HG02642 (cell line): ENCODE measurements around the gene ABCD1.

Experiments
- ATAC-seq: cut with Tn5 transposase; IDR thresholded peaks from one replicate; pipeline ENCODE4 v1.9.1; 2021; ENCODE audit warnings: mild to moderate bottlenecking; ENCODE audit not compliant: unreplicated experiment, poor library complexity

Gene ABCD1

DNA sequence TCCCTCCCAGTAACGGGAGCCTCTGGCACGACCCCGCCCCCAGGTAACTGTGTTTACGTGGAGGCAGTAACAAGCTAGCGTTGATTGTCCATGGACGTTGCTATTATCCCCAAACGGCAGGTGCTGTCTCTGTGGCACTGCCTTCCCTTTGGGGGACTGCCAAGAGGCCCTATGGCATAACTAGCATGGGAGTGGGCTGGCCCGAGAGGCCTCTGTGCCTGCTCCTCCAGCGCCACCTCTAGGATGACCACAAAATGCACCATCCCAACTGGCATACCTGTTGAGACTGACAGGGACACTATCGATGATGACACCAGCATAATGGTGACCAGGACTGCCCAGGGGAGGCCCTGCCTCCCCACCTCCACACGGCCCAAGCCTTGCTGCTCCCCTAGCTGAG, 57.7 kb downstream of the ABCD1 start:
- ATAC-seq: no peak

DNA sequence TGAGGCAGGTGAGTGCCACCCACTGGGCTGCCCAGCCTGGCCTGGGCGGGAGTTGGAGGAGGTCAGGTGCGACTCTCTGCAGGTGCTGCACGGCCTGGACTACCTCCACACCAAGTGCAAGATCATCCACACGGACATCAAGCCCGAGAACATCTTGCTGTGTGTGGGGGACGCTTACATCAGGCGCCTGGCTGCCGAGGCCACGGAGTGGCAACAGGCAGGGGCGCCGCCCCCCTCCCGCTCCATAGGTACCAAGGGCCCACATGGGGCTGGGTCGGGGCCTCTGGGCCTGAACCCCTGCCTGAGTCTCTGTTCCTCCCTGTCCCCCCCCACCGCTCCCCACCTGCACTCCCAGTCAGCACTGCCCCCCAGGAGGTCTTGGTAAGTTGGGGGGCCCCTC, 58.2 kb downstream of the ABCD1 start:
- no peak for ATAC-seq

DNA sequence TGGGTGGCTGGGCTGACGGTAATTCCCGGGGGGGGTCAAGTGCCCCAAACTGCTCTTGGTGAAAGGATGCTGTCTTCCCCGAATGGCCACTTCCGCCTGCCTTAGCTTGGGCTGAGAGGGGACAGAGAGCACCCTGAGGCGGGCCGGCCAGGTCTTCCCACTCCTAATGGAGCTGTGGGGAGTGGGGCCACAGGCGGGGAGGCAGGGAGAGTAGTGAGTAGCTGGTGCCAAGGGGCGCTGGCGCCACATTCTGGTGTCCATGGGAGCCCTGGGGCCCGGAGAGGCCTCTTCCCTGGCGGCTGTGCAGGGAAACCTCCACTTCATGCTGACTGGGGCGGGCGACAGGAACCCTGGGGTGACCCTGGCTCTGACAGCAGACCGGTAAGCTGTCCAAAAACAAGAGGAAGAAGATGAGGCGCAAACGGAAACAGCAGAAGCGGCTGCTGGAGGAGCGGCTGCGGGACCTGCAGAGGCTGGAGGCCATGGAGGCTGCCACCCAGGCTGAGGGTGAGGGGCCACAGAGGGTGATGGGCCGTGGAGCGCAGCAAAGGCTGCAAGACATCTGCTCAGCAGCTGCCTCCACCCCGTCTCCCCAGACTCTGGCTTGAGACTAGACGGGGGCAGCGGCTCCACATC, 58.8 kb downstream of the ABCD1 start:
- ATAC-seq: no peak

DNA sequence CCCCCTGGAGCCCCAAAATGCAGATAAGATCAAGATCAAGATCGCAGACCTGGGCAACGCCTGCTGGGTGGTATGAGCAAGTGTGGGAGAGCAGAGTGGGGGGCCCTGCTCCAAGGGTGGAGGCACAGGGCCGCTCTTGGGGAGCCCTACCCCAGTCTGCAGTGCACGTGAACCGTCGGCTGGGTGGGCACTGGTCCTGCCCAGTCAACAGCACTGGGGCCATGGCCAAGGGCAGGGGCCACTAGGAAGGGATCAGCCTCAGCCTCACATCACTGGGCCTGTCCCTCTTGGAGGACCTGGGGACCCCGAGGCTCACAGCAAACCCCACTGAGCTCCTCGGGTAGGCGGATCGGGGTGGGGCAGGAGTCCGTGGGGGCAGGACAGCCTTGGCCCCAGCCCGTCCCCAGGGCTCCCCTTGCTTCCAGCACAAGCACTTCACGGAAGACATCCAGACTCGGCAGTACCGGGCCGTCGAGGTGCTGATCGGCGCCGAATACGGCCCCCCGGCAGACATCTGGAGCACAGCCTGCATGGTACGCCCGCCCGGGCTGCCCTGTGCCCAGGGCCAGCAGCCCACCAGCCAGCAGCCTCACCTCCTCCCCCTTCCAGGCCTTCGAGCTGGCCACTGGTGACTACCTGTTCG, 59.8 kb downstream of the ABCD1 start:
- no peak for ATAC-seq

DNA sequence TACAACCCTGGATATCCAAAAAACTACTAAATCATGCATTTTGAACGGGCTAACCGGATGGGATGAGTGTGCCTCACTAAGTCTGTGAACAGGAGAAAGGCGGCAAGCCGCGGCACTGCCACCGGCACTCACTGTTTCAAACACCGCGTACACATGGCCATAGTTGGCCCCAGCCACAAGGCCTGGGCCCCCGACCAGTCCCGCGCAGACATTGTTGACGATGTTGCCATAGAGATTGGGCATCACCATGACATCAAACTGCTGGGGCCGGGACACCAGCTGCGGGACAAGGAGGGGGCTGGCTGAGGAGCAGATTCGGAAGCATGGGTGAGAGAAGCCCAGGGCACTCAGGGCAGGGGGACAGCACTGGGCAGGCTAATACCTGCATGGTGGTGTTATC, 62.0 kb downstream of the ABCD1 start:
- no peak for ATAC-seq

DNA sequence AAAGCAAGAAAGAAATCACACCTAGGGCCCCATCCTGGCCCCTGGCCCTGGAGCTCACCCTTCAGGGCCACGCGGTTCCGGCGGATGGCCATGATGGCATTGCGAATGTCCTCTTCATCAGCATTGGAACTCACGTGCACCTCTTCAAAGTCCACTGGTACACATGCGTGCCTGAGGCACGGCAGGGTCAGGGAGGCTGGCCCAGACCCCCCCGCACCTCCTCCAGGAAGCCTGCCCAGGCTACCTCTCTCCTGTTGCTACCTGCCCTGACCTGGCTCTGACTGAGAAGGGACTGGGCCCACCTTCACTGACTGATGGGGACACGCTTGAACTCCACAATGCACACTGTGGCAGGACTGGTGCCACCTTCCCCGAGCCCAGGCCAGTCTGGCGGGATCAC, 65.0 kb downstream of the ABCD1 start:
- no peak for ATAC-seq

DNA sequence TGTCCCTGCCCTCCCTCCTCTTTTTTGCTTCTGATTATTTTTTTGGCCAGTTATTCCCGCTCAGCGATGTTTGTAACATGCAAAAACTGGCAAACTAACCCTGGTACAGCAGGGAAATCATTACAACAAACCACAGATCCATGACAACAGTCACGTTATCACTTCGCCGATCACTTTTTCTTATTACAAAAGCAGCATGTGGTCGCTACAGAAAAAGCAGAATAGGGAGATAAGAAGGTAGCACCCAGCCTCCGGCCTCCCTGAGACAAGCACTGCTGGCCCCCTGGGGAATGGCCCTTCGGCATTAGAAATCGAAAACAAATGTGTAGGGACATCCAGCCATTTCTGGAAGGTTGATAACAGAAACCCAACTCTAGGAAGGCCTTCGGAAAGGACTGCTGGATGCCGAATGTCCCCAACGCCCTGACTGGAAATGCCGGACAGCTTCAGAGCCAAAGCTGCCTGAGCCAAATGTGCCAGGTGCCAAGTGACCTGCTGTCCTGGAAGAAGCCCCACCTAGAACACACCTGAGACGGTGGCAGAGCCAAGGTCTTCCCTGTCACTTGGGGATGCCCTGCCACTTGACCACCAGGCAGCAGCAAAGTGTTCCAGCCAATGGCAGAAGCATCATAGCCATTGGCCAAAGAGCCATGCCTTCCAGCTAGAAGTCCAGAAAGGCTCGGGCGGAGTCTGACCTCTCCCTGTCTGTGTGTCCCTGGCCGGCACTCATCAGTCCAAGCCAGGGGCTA, 66.6 kb downstream of the ABCD1 start:
- ATAC-seq: no peak

DNA sequence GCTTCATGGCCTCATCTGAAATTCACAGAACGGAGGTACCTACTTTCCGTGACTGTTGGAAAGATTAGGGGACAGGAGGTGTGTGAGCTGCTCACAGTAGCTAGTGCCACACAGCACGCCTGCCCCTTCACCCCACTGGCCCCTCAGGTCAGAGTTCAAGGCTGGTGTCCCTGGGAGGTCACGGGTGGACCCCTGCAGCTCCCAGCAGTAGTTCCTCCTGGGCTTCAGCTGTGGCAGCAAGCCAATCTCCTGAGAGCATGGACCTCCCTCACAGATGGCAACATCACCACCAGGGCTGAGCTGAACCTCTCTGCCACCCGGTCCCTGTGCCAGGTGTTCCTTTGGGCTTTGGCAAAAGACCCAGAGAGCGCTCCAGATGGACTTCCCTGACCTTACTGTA, 67.7 kb downstream of the ABCD1 start:
- ATAC-seq: no peak

DNA sequence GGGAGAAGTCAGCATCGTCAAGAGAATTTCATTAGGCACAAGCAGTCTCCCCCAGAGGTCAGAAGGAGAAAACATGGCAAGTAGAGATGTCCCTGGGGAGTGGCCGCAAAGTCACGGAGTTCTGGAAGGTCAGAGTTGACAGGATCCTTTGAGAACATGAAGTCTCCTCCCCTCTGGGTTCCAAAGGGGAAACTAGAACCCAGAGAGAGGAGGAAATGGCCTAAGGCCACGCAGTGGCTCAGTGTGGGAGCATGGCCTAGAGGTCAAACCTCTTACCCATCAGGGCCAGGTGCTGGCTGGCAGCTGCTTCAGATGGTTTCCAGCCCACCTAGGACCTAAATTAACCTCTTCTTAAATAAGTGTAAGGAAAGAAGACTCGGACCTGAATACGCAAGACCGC, 68.6 kb downstream of the ABCD1 start:
- no peak for ATAC-seq
